Naive B cell (primary cell): ENCODE measurements around the gene RAB11FIP4. TPM values are rescaled to one million over a fixed set of nuclear protein-coding genes. Genes with fewer than 3 reads are reported as not detected.

Experiments
- ATAC-seq, 2 donors: fragments of 150-1000 bp; cut with Tn5 transposase; 2 replicates each; pipeline ENCODE4 v1.10.0; 2021; ENCODE audit warnings: low read depth in 2 of 2, mild to moderate bottlenecking in 2 of 2, moderate library complexity in 2 of 2
- DNase-seq: peaks from one replicate; pipeline ENCODE4 v3.0.0; 2022
- H3K27ac Mint-ChIP-seq, 6 donors: one replicate each; pipeline ENCODE4 v1.8.0; 2020 to 2022; ENCODE audit warnings: mild to moderate bottlenecking in 6 of 6, mixed read lengths in 6 of 6, moderate library complexity in 5 of 6, inconsistent platforms in 2 of 6
- H3K27me3 Mint-ChIP-seq, 3 donors: one replicate each; pipeline ENCODE4 v1.8.0; 2021 to 2022; ENCODE audit warnings: mixed read lengths in 3 of 3, mild to moderate bottlenecking in 1 of 3
- H3K36me3 Mint-ChIP-seq, 2 donors: one replicate each; pipeline ENCODE4 v1.8.0; 2020 to 2022; ENCODE audit warnings: mixed read lengths in 2 of 2, inconsistent platforms in 1 of 2, mild to moderate bottlenecking in 1 of 2
- H3K4me1 Mint-ChIP-seq, 3 donors: one replicate each; pipeline ENCODE4 v1.8.0; 2020 to 2022; ENCODE audit warnings: mixed read lengths in 3 of 3, inconsistent platforms in 1 of 3, mild to moderate bottlenecking in 1 of 3, moderate library complexity in 1 of 3
- H3K4me3 Mint-ChIP-seq, 8 donors: one replicate each; pipeline ENCODE4 v1.8.0; 2020 to 2022; ENCODE audit warnings: mild to moderate bottlenecking in 8 of 8, mixed read lengths in 8 of 8, moderate library complexity in 8 of 8, inconsistent platforms in 2 of 8
- H3K9me3 Mint-ChIP-seq, 7 donors: one replicate each; pipeline ENCODE4 v1.8.0; 2020 to 2022; ENCODE audit warnings: mixed read lengths in 7 of 7, mild to moderate bottlenecking in 5 of 7, inconsistent platforms in 2 of 7, moderate library complexity in 1 of 7
- polyA plus RNA-seq, 6 donors: library from polyadenylated mRNA; unstranded; fragments of 300-500 nt; fragmentation: Illumina TruSeq; gene quantifications; one replicate each; pipeline ENCODE4 v1.2.3, GENCODE V29; 2021; ENCODE audit warnings: low read depth in 6 of 6

The RAB11FIP4 gene
- polyA plus RNA-seq, 6 donors from 2014 or later, result 7.3 to 29.7 (median 20.8) TPM

- Mint-ChIP-seq H3K9me3 (no peaks in the 10 kb centered on the region), H3K27me3 (peaks cover 0 to 16% (median 12%) of the 10 kb centered on the region in 3 donors), H3K4me3 (no peak overlapping the region), H3K36me3 (no peaks in the 10 kb centered on the region), H3K4me1 (peaks cover 13 to 22% (median 15%) of the 10 kb centered on the region in 3 donors), H3K27ac (peak overlapping the region in 1 of 6 donors; percentile 67)
- DNase-seq, result no peak
- ATAC-seq, result no peak
Measured at GRCh38 chr17:31453896-31454295, 62.4 kb downstream of the RAB11FIP4 start.

GRCh38 chr17:31456814-31457213 is 65.3 kb downstream of the RAB11FIP4 start:
- no peak overlapping the region for H3K4me3 Mint-ChIP-seq
- peaks cover 2 to 10% (median 3%) of the 10 kb centered on the region in 3 donors for H3K4me1 Mint-ChIP-seq
- peaks cover 0 to 4% (median 0%) of the 10 kb centered on the region in 3 donors for H3K27me3 Mint-ChIP-seq
- H3K9me3 Mint-ChIP-seq, result no peaks in the 10 kb centered on the region
- H3K27ac Mint-ChIP-seq, result peak overlapping the region in 2 of 6 donors; percentile 22 to 30
- ATAC-seq (no peak), DNase-seq (no peak)
- H3K36me3 Mint-ChIP-seq, result no peaks in the 10 kb centered on the region

GRCh38 chr17:31457391-31458234 is 66.1 kb downstream of the RAB11FIP4 start:
- Mint-ChIP-seq H3K36me3 (no peaks in the 10 kb centered on the region), H3K4me3 (no peak overlapping the region), H3K27me3 (peaks cover 0 to 4% (median 0%) of the 10 kb centered on the region in 3 donors), H3K9me3 (no peaks in the 10 kb centered on the region), H3K4me1 (peaks cover 0 to 2% (median 0%) of the 10 kb centered on the region in 3 donors), H3K27ac (peak overlapping the region in 1 of 6 donors; percentile 74)
- DNase-seq, result no peak
- ATAC-seq, result no peak

GRCh38 chr17:31458829-31459228 is 67.4 kb downstream of the RAB11FIP4 start:
- Mint-ChIP-seq H3K4me3 (no peak overlapping the region), H3K27me3 (peaks cover 0 to 4% (median 0%) of the 10 kb centered on the region in 3 donors), H3K4me1 (no peaks in the 10 kb centered on the region), H3K9me3 (no peaks in the 10 kb centered on the region), H3K27ac (peak overlapping the region in 1 of 6 donors; percentile 76), H3K36me3 (no peaks in the 10 kb centered on the region)
- DNase-seq (no peak), ATAC-seq (no peak)

GRCh38 chr17:31459716-31460115 is 68.2 kb downstream of the RAB11FIP4 start:
- Mint-ChIP-seq H3K36me3 (no peaks in the 10 kb centered on the region), H3K4me3 (no peak overlapping the region), H3K4me1 (no peaks in the 10 kb centered on the region), H3K27me3 (peaks cover 0 to 4% (median 0%) of the 10 kb centered on the region in 3 donors), H3K9me3 (no peaks in the 10 kb centered on the region), H3K27ac (no peak overlapping the region)
- no peak for ATAC-seq
- DNase-seq, result no peak

GRCh38 chr17:31460226-31460721 is 68.8 kb downstream of the RAB11FIP4 start:
- ATAC-seq (no peak), DNase-seq (no peak)
- no peaks in the 10 kb centered on the region for H3K4me1 Mint-ChIP-seq
- H3K9me3 Mint-ChIP-seq, result no peaks in the 10 kb centered on the region
- peaks cover 0 to 4% (median 0%) of the 10 kb centered on the region in 3 donors for H3K27me3 Mint-ChIP-seq
- no peaks in the 10 kb centered on the region for H3K36me3 Mint-ChIP-seq
- no peak overlapping the region for H3K4me3 Mint-ChIP-seq
- no peak overlapping the region for H3K27ac Mint-ChIP-seq

- Mint-ChIP-seq H3K27me3 (peaks cover 0 to 4% (median 0%) of the 10 kb centered on the region in 3 donors), H3K36me3 (no peaks in the 10 kb centered on the region), H3K4me3 (no peak overlapping the region), H3K9me3 (no peaks in the 10 kb centered on the region), H3K27ac (peak overlapping the region in 1 of 6 donors; percentile 79), H3K4me1 (no peaks in the 10 kb centered on the region)
- DNase-seq, result no peak
- ATAC-seq, result no peak
Measured at GRCh38 chr17:31461227-31461810, 69.8 kb downstream of the RAB11FIP4 start.

GRCh38 chr17:31462261-31462660 is 70.8 kb downstream of the RAB11FIP4 start:
- Mint-ChIP-seq H3K27me3 (peaks cover 0 to 4% (median 0%) of the 10 kb centered on the region in 3 donors), H3K9me3 (no peaks in the 10 kb centered on the region), H3K4me1 (no peaks in the 10 kb centered on the region), H3K36me3 (no peaks in the 10 kb centered on the region), H3K27ac (no peak overlapping the region), H3K4me3 (no peak overlapping the region)
- ATAC-seq, result no peak
- no peak for DNase-seq

- no peaks in the 10 kb centered on the region for H3K4me1 Mint-ChIP-seq
- H3K9me3 Mint-ChIP-seq, result no peaks in the 10 kb centered on the region
- DNase-seq, result no peak
- no peaks in the 10 kb centered on the region for H3K36me3 Mint-ChIP-seq
- H3K27ac Mint-ChIP-seq, result peak overlapping the region in 2 of 6 donors; percentile 22 to 42
- H3K4me3 Mint-ChIP-seq, result no peak overlapping the region
- no peak for ATAC-seq
- no peaks in the 10 kb centered on the region for H3K27me3 Mint-ChIP-seq
Measured at GRCh38 chr17:31466096-31466760, 74.8 kb downstream of the RAB11FIP4 start.

GRCh38 chr17:31467502-31468256 is 76.2 kb downstream of the RAB11FIP4 start:
- DNase-seq (no peak), ATAC-seq (no peak)
- H3K4me1 Mint-ChIP-seq, result peaks cover 0 to 3% (median 0%) of the 10 kb centered on the region in 3 donors
- H3K36me3 Mint-ChIP-seq, result no peaks in the 10 kb centered on the region
- no peak overlapping the region for H3K4me3 Mint-ChIP-seq
- H3K27me3 Mint-ChIP-seq, result peaks cover 0 to 7% (median 6%) of the 10 kb centered on the region in 3 donors
- no peaks in the 10 kb centered on the region for H3K9me3 Mint-ChIP-seq
- peak overlapping the region in 2 of 6 donors; percentile 37 to 44 for H3K27ac Mint-ChIP-seq

GRCh38 chr17:31469959-31470358 is 78.5 kb downstream of the RAB11FIP4 start:
- peaks cover 0 to 3% (median 1%) of the 10 kb centered on the region in 3 donors for H3K4me1 Mint-ChIP-seq
- H3K9me3 Mint-ChIP-seq, result no peaks in the 10 kb centered on the region
- peaks cover 0 to 14% (median 8%) of the 10 kb centered on the region in 3 donors for H3K27me3 Mint-ChIP-seq
- ATAC-seq (no peak), DNase-seq (no peak)
- H3K27ac Mint-ChIP-seq, result peak overlapping the region in 1 of 6 donors; percentile 60
- no peak overlapping the region for H3K4me3 Mint-ChIP-seq
- H3K36me3 Mint-ChIP-seq, result no peaks in the 10 kb centered on the region

- no peak for DNase-seq
- peaks cover 0 to 14% (median 8%) of the 10 kb centered on the region in 3 donors for H3K27me3 Mint-ChIP-seq
Measured at GRCh38 chr17:31470592-31470991, 79.1 kb downstream of the RAB11FIP4 start.

GRCh38 chr17:31472137-31472536 is 80.7 kb downstream of the RAB11FIP4 start:
- no peak for DNase-seq
- Mint-ChIP-seq H3K36me3 (no peaks in the 10 kb centered on the region), H3K9me3 (no peaks in the 10 kb centered on the region), H3K4me1 (peaks cover 0 to 3% (median 3%) of the 10 kb centered on the region in 3 donors), H3K27me3 (peaks cover 0 to 14% (median 10%) of the 10 kb centered on the region in 3 donors), H3K4me3 (peak overlapping the region in 1 of 8 donors; percentile 5), H3K27ac (no peak overlapping the region)
- no peak for ATAC-seq

More at GRCh38 chr17:31470592-31470991, 79.1 kb downstream of the RAB11FIP4 start:
- Mint-ChIP-seq H3K4me1 (peaks cover 0 to 3% (median 3%) of the 10 kb centered on the region in 3 donors), H3K4me3 (no peak overlapping the region), H3K9me3 (no peaks in the 10 kb centered on the region), H3K36me3 (no peaks in the 10 kb centered on the region), H3K27ac (peak overlapping the region in 1 of 6 donors; percentile 67)
- no peak for ATAC-seq
